ENCODE measurements around the gene CCBE1. TPM values are rescaled to one million over a fixed set of nuclear protein-coding genes. Genes with fewer than 3 reads are reported as not detected.
"Not testable (repeated sequence)": the region's sequence is repeated elsewhere in the genome, so short reads cannot be mapped to it uniquely, and the experiment has no call there.

The CCBE1 gene
- total RNA-seq, 1 experiment from 2014 or later = 28.9 TPM

DNA sequence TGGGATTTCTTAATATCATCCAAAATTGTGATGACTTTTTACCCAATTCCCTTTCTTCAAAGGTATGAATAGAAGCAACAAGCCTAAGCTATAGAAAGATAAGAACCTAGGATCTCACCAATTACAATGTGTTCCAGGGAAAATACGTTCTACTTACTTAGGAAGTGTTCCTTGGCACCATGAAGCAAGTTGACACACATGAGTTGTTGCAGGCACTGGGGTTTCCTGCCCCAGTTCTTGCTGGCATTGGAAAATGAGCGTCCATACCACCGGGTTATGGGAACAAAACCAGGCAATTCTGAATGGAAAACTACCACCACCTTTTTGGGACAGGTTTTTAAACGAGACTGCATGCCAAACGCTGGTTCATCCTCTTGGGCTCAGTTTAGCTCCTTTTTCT lies 46.2 kb downstream of the CCBE1 start:
- POLR2A ChIA-PET = no interaction called here
- TF ChIP-seq CTCF (IDR thresholded peaks at IDR 0.05; ENCODE audit: unreplicated experiment) = no peak
- H3K9me3 Mint-ChIP-seq (ENCODE audit: unreplicated experiment) = no peaks in the 10 kb centered on the region
- no peak overlapping the region for H3K27ac Mint-ChIP-seq (ENCODE audit: low read depth, unreplicated experiment)
- H3K36me3 Mint-ChIP-seq (ENCODE audit: insufficient read depth, unreplicated experiment) = no peaks in the 10 kb centered on the region
- no peak overlapping the region for H3K4me3 Mint-ChIP-seq (ENCODE audit: unreplicated experiment)
- CTCF ChIA-PET = interaction anchor here (0.6 to 3.9 kb wide), 4 partner anchors 16 to 202 kb away, joined by 3 to 16 read pairs (median 4); no protein-coding TSS in a partner anchor
- no peaks in the 10 kb centered on the region for H3K27me3 Mint-ChIP-seq (ENCODE audit: insufficient read depth, unreplicated experiment)
- no peak for DNase-seq (ENCODE audit: unreplicated experiment)
- BruUV-seq (replicated peaks) = no TSS peak
- peaks cover 5% of the 10 kb centered on the region for H3K4me1 Mint-ChIP-seq (ENCODE audit: insufficient read depth, unreplicated experiment)
- intact Hi-C loops (cut with micrococcal nuclease) = no loop called here

DNA sequence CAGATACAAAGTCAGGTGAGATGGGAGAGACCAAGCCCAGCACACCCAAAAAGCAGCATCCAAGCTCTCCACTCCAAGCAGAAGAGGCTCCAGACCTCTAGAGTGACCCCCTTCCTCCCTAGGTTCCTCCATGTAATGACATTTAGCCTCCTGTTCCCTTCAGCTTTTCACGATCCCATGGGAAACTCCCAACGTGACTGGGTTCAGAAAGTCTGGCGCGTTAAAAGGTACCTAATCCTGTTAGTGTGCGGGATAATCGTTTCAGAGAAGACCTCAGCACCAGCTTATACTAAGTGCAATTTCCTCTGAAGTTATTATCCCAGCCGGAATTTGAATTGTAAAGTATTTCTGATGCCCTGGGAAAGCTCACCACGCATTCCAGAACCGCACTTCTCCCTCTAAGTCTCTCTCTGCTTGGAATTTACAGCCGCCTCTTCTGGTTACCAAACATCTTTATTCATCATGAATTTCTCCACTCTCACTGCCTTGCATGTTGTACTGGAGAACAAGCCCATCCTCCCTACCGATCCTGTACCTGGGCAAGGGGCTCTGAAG lies 46.9 kb downstream of the CCBE1 start:
- peaks cover 5% of the 10 kb centered on the region for H3K4me1 Mint-ChIP-seq (ENCODE audit: insufficient read depth, unreplicated experiment)
- BruUV-seq (replicated peaks) = no TSS peak
- no peaks in the 10 kb centered on the region for H3K9me3 Mint-ChIP-seq (ENCODE audit: unreplicated experiment)
- ChIA-PET CTCF (interaction anchor here (0.6 to 3.9 kb wide), 6 partner anchors 9 to 201 kb away, joined by 3 to 16 read pairs (median 4); no protein-coding TSS in a partner anchor), POLR2A (no interaction called here)
- H3K27ac Mint-ChIP-seq (ENCODE audit: low read depth, unreplicated experiment) = no peak overlapping the region
- TF ChIP-seq CTCF (IDR thresholded peaks at IDR 0.05; ENCODE audit: unreplicated experiment) = no peak
- H3K4me3 Mint-ChIP-seq (ENCODE audit: unreplicated experiment) = no peak overlapping the region
- no peak for DNase-seq (ENCODE audit: unreplicated experiment)
- H3K36me3 Mint-ChIP-seq (ENCODE audit: insufficient read depth, unreplicated experiment) = no peaks in the 10 kb centered on the region
- intact Hi-C loops (cut with micrococcal nuclease) = no loop called here
- H3K27me3 Mint-ChIP-seq (ENCODE audit: insufficient read depth, unreplicated experiment) = no peaks in the 10 kb centered on the region

DNA sequence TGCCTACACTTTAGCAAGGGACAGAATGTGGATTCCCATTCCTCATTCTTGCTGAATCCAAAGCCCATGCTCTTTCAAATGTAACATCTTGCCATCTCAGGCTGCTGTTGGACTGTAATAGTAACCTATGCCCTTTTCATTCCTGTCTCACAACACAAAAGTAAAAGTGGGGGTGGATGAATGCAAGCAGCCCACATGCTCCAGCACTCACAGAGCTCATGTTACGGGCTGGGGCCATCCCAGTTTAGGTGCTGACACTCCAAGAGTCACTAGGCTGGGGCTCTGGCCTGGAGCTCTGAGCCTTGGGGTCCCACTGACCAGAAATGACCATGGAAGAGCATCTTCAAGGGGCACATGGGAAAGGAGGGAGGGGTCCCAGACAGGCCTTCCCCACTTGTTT lies 47.6 kb downstream of the CCBE1 start:
- DNase-seq (ENCODE audit: unreplicated experiment) = no peak
- ChIA-PET POLR2A (no interaction called here), CTCF (interaction anchor here (0.6 to 3.9 kb wide), 4 partner anchors 10 to 32 kb away, joined by 3 to 16 read pairs (median 4); no protein-coding TSS in a partner anchor)
- H3K36me3 Mint-ChIP-seq (ENCODE audit: insufficient read depth, unreplicated experiment) = no peaks in the 10 kb centered on the region
- H3K4me3 Mint-ChIP-seq (ENCODE audit: unreplicated experiment) = no peak overlapping the region
- H3K4me1 Mint-ChIP-seq (ENCODE audit: insufficient read depth, unreplicated experiment) = peaks cover 5% of the 10 kb centered on the region
- intact Hi-C loops (cut with micrococcal nuclease) = no loop called here
- TF ChIP-seq CTCF (IDR thresholded peaks at IDR 0.05; ENCODE audit: unreplicated experiment) = no peak
- H3K27ac Mint-ChIP-seq (ENCODE audit: low read depth, unreplicated experiment) = no peak overlapping the region
- no peaks in the 10 kb centered on the region for H3K9me3 Mint-ChIP-seq (ENCODE audit: unreplicated experiment)
- no TSS peak for BruUV-seq (replicated peaks)
- H3K27me3 Mint-ChIP-seq (ENCODE audit: insufficient read depth, unreplicated experiment) = no peaks in the 10 kb centered on the region

- H3K27ac Mint-ChIP-seq (ENCODE audit: low read depth, unreplicated experiment); H3K27me3 Mint-ChIP-seq (ENCODE audit: insufficient read depth, unreplicated experiment); H3K4me3 Mint-ChIP-seq (ENCODE audit: unreplicated experiment); DNase-seq (ENCODE audit: unreplicated experiment); H3K36me3 Mint-ChIP-seq (ENCODE audit: insufficient read depth, unreplicated experiment); H3K9me3 Mint-ChIP-seq (ENCODE audit: unreplicated experiment); intact Hi-C loops (cut with micrococcal nuclease); H3K4me1 Mint-ChIP-seq (ENCODE audit: insufficient read depth, unreplicated experiment); BruUV-seq (replicated peaks): not testable (repeated sequence)
- ChIA-PET POLR2A (interaction anchor here (0.8 to 0.9 kb wide), 2 partner anchors 9 to 189 kb away, joined by 3 read pairs; no protein-coding TSS in a partner anchor), CTCF (interaction anchor here (0.8 to 3.9 kb wide), 6 partner anchors 14 to 246 kb away, joined by 3 to 16 read pairs (median 4); partner anchors contain the start of gene CCBE1)
Observed at GRCh38 chr18:59648469-59648868, 48.8 kb downstream of the CCBE1 start.
